Adrenal gland (tissue), 5 donors: ENCODE data around the gene SLC50A1.

Source experiments
- CTCF ChIP-seq, 6 experiments: fragments of 450-650 bp in 4 of 6; fragments of 200-600 bp in 2 of 6; sonication (generic) in 1 of 6; IDR thresholded peaks; 1 replicate in 5 of 6; 2 replicates in 1 of 6; pipeline versions ENCODE4 v1.5.1 to v1.8.0; 2016 to 2021; ENCODE audit warnings: antibody characterized with exemption in 6 of 6, mild to moderate bottlenecking in 2 of 6, moderate library complexity in 1 of 6
- POLR2A ChIP-seq, 2 donors: fragments of 450-650 bp; IDR thresholded peaks; one replicate each; pipeline ENCODE4 v1.6.1; 2017; ENCODE audit warnings: antibody characterized with exemption in 2 of 2, mild to moderate bottlenecking in 2 of 2, moderate library complexity in 1 of 2
- donor health status: DM: no; HTN: no; CAD: no.

GRCh38 chr1:155136748-155137147 lies 1.1 kb downstream of the SLC50A1 start:
- TF ChIP-seq POLR2A (IDR thresholded peaks at IDR 0.05) = no peak
- no peak for TF ChIP-seq CTCF (IDR thresholded peaks at IDR 0.05)
